Astrocyte of the spinal cord (primary cell): ENCODE measurements around the gene RNASET2.
"Not testable (repeated sequence)": the region's sequence is repeated elsewhere in the genome, so short reads cannot be mapped to it uniquely, and the experiment has no call there.

Source experiments
- DNase-seq: peaks from one replicate; pipeline ENCODE4 v3.0.0; 2011; ENCODE audit warnings: low read depth, low spot score
- H3K4me3 ChIP-seq: 2 replicates; pipeline ENCODE4 v1.5.1; 2011; ENCODE audit warnings: low read depth, mild to moderate bottlenecking, low read length, moderate library complexity
- CTCF ChIP-seq: IDR thresholded peaks from 2 replicates; pipeline ENCODE4 v1.5.1; 2012; ENCODE audit warnings: low read depth, mild to moderate bottlenecking, low read length, inconsistent platforms
- in situ Hi-C: cut with HindIII; loops from 2 replicates; pipeline ENCODE4 v1.10.0; 2017; ENCODE audit warnings: low sequenced_read_pairs

RNASET2 gene

GRCh38 chr6:166916824-166917223 is 39.5 kb downstream of the RNASET2 start:
- no peak for TF ChIP-seq CTCF
- in situ Hi-C loops: no loop called here
- H3K4me3 ChIP-seq: no peak overlapping the region

GRCh38 chr6:166915484-166915883 is 40.9 kb downstream of the RNASET2 start:
- in situ Hi-C loops, DNase-seq, H3K4me3 ChIP-seq: not testable (repeated sequence)

More at GRCh38 chr6:166916824-166917223, 39.5 kb downstream of the RNASET2 start:
- no peak for DNase-seq

GRCh38 chr6:166914952-166915351 is 41.4 kb downstream of the RNASET2 start:
- DNase-seq, H3K4me3 ChIP-seq, in situ Hi-C loops: not testable (repeated sequence)

- TF ChIP-seq CTCF: no peak
- H3K4me3 ChIP-seq: no peak overlapping the region
- no peak for DNase-seq
- in situ Hi-C loops: no loop called here
Observed at GRCh38 chr6:166911248-166911677, 45.1 kb downstream of the RNASET2 start.

GRCh38 chr6:166910601-166911000 is 45.7 kb downstream of the RNASET2 start:
- in situ Hi-C loops: no loop called here
- H3K4me3 ChIP-seq: no peak overlapping the region
- no peak for DNase-seq
- no peak for TF ChIP-seq CTCF

GRCh38 chr6:166908811-166909210 is 47.5 kb downstream of the RNASET2 start:
- H3K4me3 ChIP-seq: no peak overlapping the region
- in situ Hi-C loops: no loop called here
- no peak for DNase-seq
- no peak for TF ChIP-seq CTCF

GRCh38 chr6:166907871-166908806 is 48.2 kb downstream of the RNASET2 start:
- no peak for DNase-seq
- no peak overlapping the region for H3K4me3 ChIP-seq
- in situ Hi-C loops: no loop called here
- no peak for TF ChIP-seq CTCF
